GM12878 (cell line): ENCODE data around the gene ESPNL. TPM values are rescaled to one million over a fixed set of nuclear protein-coding genes. Genes with fewer than 3 reads are reported as not detected.

Source experiments
- ATAC-seq: fragments of 200-7000 bp; cut with Tn5 transposase; 3 replicates; pipeline ENCODE4 v1.9.1; 2020; ENCODE audit warnings: mild to moderate bottlenecking, moderate library complexity
- BruUV-seq: library from RNA; stranded (reverse); fragments of 400-500 nt; replicated peaks from 2 replicates; lab custom pipeline; 2021; lab: Mats Ljungman, UMichigan
- CTCF ChIA-PET: fragments of 300-600 bp; sonication (Branson Sonifier 250); formaldehyde crosslinking; extraction: SDS; loops from one replicate; lab custom pipeline; 2021; ENCODE audit warnings: inconsistent platforms; lab: Yijun Ruan, JAX
- POLR2A ChIA-PET: fragments of 350-600 bp; formaldehyde crosslinking; extraction: SDS; loops from one replicate; lab custom pipeline; 2021; ENCODE audit warnings: inconsistent platforms; lab: Charles Lee
- RAD21 ChIA-PET: fragments of 300-600 bp; sonication (Branson Sonifier 250); formaldehyde crosslinking; loops from one replicate; lab custom pipeline; 2023; ENCODE audit warnings: antibody characterized with exemption; ENCODE audit not compliant: unreplicated experiment; lab: Charles Lee
- SMC1A ChIA-PET: fragments of 300-600 bp; sonication (Branson Sonifier 250); formaldehyde crosslinking; loops from one replicate; lab custom pipeline; 2023; ENCODE audit not compliant: unreplicated experiment, uncharacterized antibody; lab: Charles Lee
- DNase-seq: peaks from one replicate; pipeline ENCODE4 v3.0.0-alpha.2; 2011; ENCODE audit warnings: low read depth, low spot score
- FAIRE-seq: peaks from 3 replicates; lab custom pipeline; 2011; peaks lifted over from hg19 to GRCh38; lab: Jason Lieb, UNC
- H2AFZ ChIP-seq: 2 replicates; pipeline ENCODE4 v1.6.0; 2011; ENCODE audit warnings: low read depth, low read length, control low read depth; ENCODE audit not compliant: control insufficient read depth
- H3K27ac ChIP-seq: 2 replicates; pipeline ENCODE4 v1.5.1; 2011; ENCODE audit warnings: control low read depth; ENCODE audit not compliant: control insufficient read depth, insufficient read depth
- H3K27me3 ChIP-seq, 2 experiments: replicated peaks in 1 of 2; 2 replicates each; pipeline versions ENCODE4 v1.6.0 to v1.6.1; 2011; ENCODE audit warnings: low read length in 1 of 2; ENCODE audit not compliant: control insufficient read depth in 2 of 2, insufficient read depth in 2 of 2
- H3K36me3 ChIP-seq, 2 experiments: 2 replicates each; pipeline ENCODE4 v1.5.1; 2011; ENCODE audit warnings: low read length in 1 of 2; ENCODE audit not compliant: control insufficient read depth in 2 of 2, insufficient read depth in 2 of 2
- H3K4me1 ChIP-seq: 2 replicates; pipeline ENCODE4 v1.6.1; 2011; ENCODE audit warnings: mild to moderate bottlenecking, low read length, moderate library complexity, mixed read lengths; ENCODE audit not compliant: control insufficient read depth, insufficient read depth
- H3K4me2 ChIP-seq: 2 replicates; pipeline ENCODE4 v1.6.0; 2011; ENCODE audit warnings: control low read depth; ENCODE audit not compliant: control insufficient read depth, insufficient read depth
- H3K4me3 ChIP-seq: fragments of 200-600 bp; sonication (generic); 2 replicates; pipeline ENCODE4 v1.5.1; 2016
- H3K79me2 ChIP-seq: 2 replicates; pipeline ENCODE4 v1.6.0; 2011; ENCODE audit warnings: low read length; ENCODE audit not compliant: control insufficient read depth, insufficient read depth
- H3K9ac ChIP-seq: 2 replicates; pipeline ENCODE4 v1.8.0; 2011; ENCODE audit warnings: low read length, control low read depth, mixed read lengths; ENCODE audit not compliant: control insufficient read depth, insufficient read depth
- H3K9me3 ChIP-seq: replicated peaks from 3 replicates; pipeline ENCODE4 v1.5.1; 2011; ENCODE audit warnings: mild to moderate bottlenecking, low read length; ENCODE audit not compliant: control insufficient read depth, insufficient read depth
- H4K20me1 ChIP-seq: 2 replicates; pipeline ENCODE4 v1.6.0; 2011; ENCODE audit not compliant: control insufficient read depth, insufficient read depth
- EGR1 ChIP-seq, 2 experiments: IDR thresholded peaks; 1 replicate in 1 of 2; 2 replicates in 1 of 2; pipeline ENCODE4 v1.6.1; 2011 to 2012; ENCODE audit warnings: low read depth in 2 of 2, low read length in 2 of 2, borderline replicate concordance in 1 of 2, mild to moderate bottlenecking in 1 of 2, moderate library complexity in 1 of 2
- MTA2 ChIP-seq: fragments of 450-650 bp; IDR thresholded peaks from 2 replicates; pipeline ENCODE4 v1.6.1; 2016; ENCODE audit warnings: low read depth, mild to moderate bottlenecking, moderate library complexity
- REST ChIP-seq: IDR thresholded peaks from 2 replicates; pipeline ENCODE4 v1.6.1; 2012; ENCODE audit warnings: mild to moderate bottlenecking, low read depth, low read length
- WGBS: methylation state at CpG from one replicate; pipeline ENCODE4 v1.1.6; 2016; ENCODE audit warnings: low lambda C conversion rate; ENCODE audit not compliant: insufficient replicate concordance, insufficient coverage; ENCODE audit errors: missing lambda C conversion rate; 5-methylcytosine and 5-hydroxymethylcytosine counted together
- in situ Hi-C: fragments of 300-500 bp; cut with MboI; formaldehyde crosslinking; loops from 9 replicates; pipeline ENCODE4 v1.14.3; 2018; ENCODE audit warnings: mixed read lengths
- intact Hi-C: fragments of 100-400 bp; cut with micrococcal nuclease; formaldehyde crosslinking; loops from one replicate; pipeline ENCODE4 v1.14.2; 2022; ENCODE audit not compliant: unreplicated experiment
- polyA plus RNA-seq, 11 experiments: library from polyadenylated mRNA; depleted of rRNA in 4 of 11; unstranded in 6 of 11; stranded (reverse) in 5 of 11; fragments of >200 nt; fragmentation: Nextera tagmentation in 4 of 11; fragmentation: Illumina TruSeq in 1 of 11; extraction: Ambion mirVana in 4 of 11; extraction: Trizol in 1 of 11; gene quantifications; 1 replicate in 1 of 11; 2 replicates in 10 of 11; pipeline versions ENCODE4 v1.2.1 to v1.2.3, GENCODE V29; 2011 to 2016; ENCODE audit warnings: inconsistent platforms in 2 of 11, missing spikeins in 2 of 11, low read depth in 1 of 11
- total RNA-seq, 4 experiments: library from RNA; depleted of rRNA in 3 of 4; stranded (reverse); fragments of >200 nt in 3 of 4; fragmentation: Illumina TruSeq in 1 of 4; extraction: Trizol in 1 of 4; gene quantifications; 2 replicates each; pipeline versions ENCODE4 v1.2.1 to v1.2.3, GENCODE V29; 2013 to 2021

ESPNL gene
- total and polyA plus RNA-seq, 10 of the 15 experiments (the other 5 are each of a cell fraction or from before 2014, with no cell fraction given), result 0.05 to 0.94 (median 0.36) TPM; not detected in 3

GRCh38 chr2:238145046-238145445 is 44.9 kb downstream of the ESPNL start (continued):
- no peak for TF ChIP-seq REST

GRCh38 chr2:238145851-238146250 is 45.7 kb downstream of the ESPNL start:
- Histone ChIP-seq H4K20me1 (no peaks in the 10 kb centered on the region), H3K27me3 (no peaks in the 10 kb centered on the region), H3K9ac (no peak overlapping the region), H3K27ac (no peak overlapping the region), H3K4me1 (no peaks in the 10 kb centered on the region), H3K36me3 (no peaks in the 10 kb centered on the region), H3K9me3 (no peaks in the 10 kb centered on the region), H2AFZ (no peak overlapping the region), H3K79me2 (no peaks in the 10 kb centered on the region), H3K4me2 (no peak overlapping the region), H3K4me3 (no peak overlapping the region)
- intact Hi-C loops, result no loop called here
- CTCF ChIA-PET, result no interaction called here
- BruUV-seq, result no TSS peak
- RAD21 ChIA-PET, result no interaction called here
- SMC1A ChIA-PET, result no interaction called here
- no peak for FAIRE-seq
- POLR2A ChIA-PET, result no interaction called here
- TF ChIP-seq MTA2, result no peak
- TF ChIP-seq EGR1 (IDR thresholded peaks at IDR 0.05; ENCODE audit: borderline replicate concordance in 1 of 2, low read depth in 2 of 2, low read length in 2 of 2), result no peak
- in situ Hi-C loops, result no loop called here
- no peak for ATAC-seq
- WGBS, result 55% methylated on average over 8 of the region's 12 CpGs
- DNase-seq, result no peak
